ENCODE data around the gene ZNF436. TPM values are rescaled to one million over a fixed set of nuclear protein-coding genes. Genes with fewer than 3 reads are reported as not detected.

The ZNF436 gene
- total RNA-seq, result 40.2 TPM

- peak; percentile 90 for DNase-seq (ENCODE audit: low spot score)
Measured at GRCh38 chr1:23369335-23370013, at the start of gene ZNF436. Gene ZNF436, minus strand, starts transcription at chr1:23369836. Its CDS starts 1,831 bp downstream, at chr1:23368005.

GRCh38 chr1:23419180-23419579 lies 49.5 kb upstream of the ZNF436 start:
- no peak for DNase-seq (ENCODE audit: low spot score)

GRCh38 chr1:23417570-23417969 lies 47.9 kb upstream of the ZNF436 start:
- DNase-seq (ENCODE audit: low spot score), result no peak

GRCh38 chr1:23416964-23417363 lies 47.3 kb upstream of the ZNF436 start:
- no peak for DNase-seq (ENCODE audit: low spot score)

GRCh38 chr1:23408797-23409290 lies 39.2 kb upstream of the ZNF436 start:
- DNase-seq (ENCODE audit: low spot score), result no peak

GRCh38 chr1:23407016-23407630 lies 37.5 kb upstream of the ZNF436 start:
- DNase-seq (ENCODE audit: low spot score), result no peak

GRCh38 chr1:23405946-23406345 lies 36.3 kb upstream of the ZNF436 start:
- DNase-seq (ENCODE audit: low spot score), result no peak

GRCh38 chr1:23403735-23404486 lies 34.3 kb upstream of the ZNF436 start:
- peak; percentile 96 for DNase-seq (ENCODE audit: low spot score)

- no peak for DNase-seq (ENCODE audit: low spot score)
Measured at GRCh38 chr1:23403355-23403734, 33.7 kb upstream of the ZNF436 start.

GRCh38 chr1:23403038-23403336 lies 33.4 kb upstream of the ZNF436 start:
- no peak for DNase-seq (ENCODE audit: low spot score)

- DNase-seq (ENCODE audit: low spot score), result no peak
Measured at GRCh38 chr1:23402286-23403037, 32.8 kb upstream of the ZNF436 start.

GRCh38 chr1:23401313-23401712 lies 31.7 kb upstream of the ZNF436 start:
- DNase-seq (ENCODE audit: low spot score), result no peak

GRCh38 chr1:23400324-23401114 lies 30.9 kb upstream of the ZNF436 start:
- DNase-seq (ENCODE audit: low spot score), result no peak

- DNase-seq (ENCODE audit: low spot score), result no peak
Measured at GRCh38 chr1:23399229-23399628, 29.6 kb upstream of the ZNF436 start.

GRCh38 chr1:23397908-23398307 lies 28.3 kb upstream of the ZNF436 start:
- no peak for DNase-seq (ENCODE audit: low spot score)

- DNase-seq (ENCODE audit: low spot score), result no peak
Measured at GRCh38 chr1:23396380-23396779, 26.7 kb upstream of the ZNF436 start.

GRCh38 chr1:23395849-23396248 lies 26.2 kb upstream of the ZNF436 start:
- no peak for DNase-seq (ENCODE audit: low spot score)

- DNase-seq (ENCODE audit: low spot score), result no peak
Measured at GRCh38 chr1:23395154-23395724, 25.6 kb upstream of the ZNF436 start.

- DNase-seq (ENCODE audit: low spot score), result peak; percentile 80
Measured at GRCh38 chr1:23394684-23395083, 25.0 kb upstream of the ZNF436 start.

GRCh38 chr1:23394181-23394580 lies 24.5 kb upstream of the ZNF436 start:
- DNase-seq (ENCODE audit: low spot score), result no peak

GRCh38 chr1:23393706-23394105 lies 24.1 kb upstream of the ZNF436 start:
- no peak for DNase-seq (ENCODE audit: low spot score)

Measured in ureter (tissue), 1 donor.